ENCODE results near the gene PLCL2.

- TF ChIP-seq CTCF (conservative IDR thresholded peaks at IDR 0.05 in 1 of 2, IDR thresholded peaks at IDR 0.05 in 1 of 2; ENCODE audit: extremely low read depth in 1 of 2, insufficient read depth in 1 of 2, low read depth in 1 of 2, low read length in 2 of 2): no peak
- no peak for TF ChIP-seq EZH2 (IDR thresholded peaks at IDR 0.05; ENCODE audit: borderline replicate concordance, low read length)
Measured at GRCh38 chr3:17050506-17050905, 165.8 kb downstream of the PLCL2 start.

Measured in mammary epithelial cell (primary cell).